B cell (primary cell): Measurements from ENCODE around the gene TTL. TPM values are rescaled to one million over a fixed set of nuclear protein-coding genes. Genes with fewer than 3 reads are reported as not detected.

ENCODE experiments used
- ATAC-seq: fragments of 200-7000 bp; cut with Tn5 transposase; one replicate; pipeline ENCODE4 v1.10.0; 2021; ENCODE audit warnings: low read depth, mild to moderate bottlenecking, moderate number of reproducible peaks, moderate library complexity
- CTCF ChIA-PET: fragments of 350-600 bp; sonication (Branson Sonifier 250); formaldehyde crosslinking; loops from one replicate; lab custom pipeline; 2021; ENCODE audit warnings: antibody characterized with exemption, inconsistent platforms; lab: Charles Lee
- POLR2A ChIA-PET: fragments of 350-600 bp; sonication (Branson Sonifier 250); formaldehyde crosslinking; loops from one replicate; lab custom pipeline; 2021; ENCODE audit warnings: antibody characterized with exemption; lab: Charles Lee
- DNase-seq: peaks from one replicate; pipeline ENCODE4 v3.0.0; 2013
- H2AFZ ChIP-seq: 2 replicates; pipeline ENCODE4 v1.6.1; 2012; ENCODE audit warnings: mild to moderate bottlenecking, low read depth, low read length; ENCODE audit not compliant: insufficient read depth, poor library complexity, severe bottlenecking
- H3K27ac ChIP-seq, 2 donors: 1 replicate in 1 of 2; 2 replicates in 1 of 2; pipeline ENCODE4 v1.5.1; 2012 to 2013; ENCODE audit warnings: low read length in 2 of 2, mild to moderate bottlenecking in 2 of 2, moderate library complexity in 1 of 2
- H3K27me3 ChIP-seq, 4 experiments: fragments of 200-600 bp in 1 of 4; sonication (generic) in 1 of 4; replicated peaks in 1 of 4; 1 replicate in 2 of 4; 2 replicates in 2 of 4; pipeline versions ENCODE4 v1.6.1 to v1.7.0; 2013 to 2016; ENCODE audit warnings: low read length in 3 of 4, mild to moderate bottlenecking in 2 of 4, mixed read lengths in 1 of 4, moderate library complexity in 1 of 4; ENCODE audit not compliant: insufficient read depth in 4 of 4, control insufficient read depth in 3 of 4; ENCODE audit errors: control extremely low read depth in 1 of 4
- H3K36me3 ChIP-seq, 2 experiments: replicated peaks in 1 of 2; 1 replicate in 1 of 2; 2 replicates in 1 of 2; pipeline versions ENCODE4 v1.6.1 to v1.7.1; 2013; ENCODE audit warnings: low read length in 1 of 2; ENCODE audit not compliant: insufficient read depth in 2 of 2, control insufficient read depth in 1 of 2; ENCODE audit errors: control extremely low read depth in 1 of 2, extremely low read depth in 1 of 2
- H3K4me1 ChIP-seq, 2 donors: fragments of 200-600 bp in 1 of 2; sonication (generic) in 1 of 2; 1 replicate in 1 of 2; 2 replicates in 1 of 2; pipeline versions ENCODE4 v1.5.1 to v1.6.1; 2013 to 2017; ENCODE audit warnings: low read length in 2 of 2; ENCODE audit not compliant: control insufficient read depth in 2 of 2, insufficient read depth in 2 of 2
- H3K4me2 ChIP-seq: replicated peaks from 2 replicates; pipeline ENCODE3; 2012; ENCODE audit warnings: mild to moderate bottlenecking, low read depth, low read length; ENCODE audit not compliant: poor library complexity, severe bottlenecking
- H3K4me3 ChIP-seq, 5 experiments: fragments of 200-600 bp in 1 of 5; sonication (generic) in 1 of 5; 1 replicate in 3 of 5; 2 replicates in 2 of 5; pipeline versions ENCODE4 v1.5.1 to v1.7.0; 2011 to 2016; ENCODE audit warnings: low read length in 4 of 5, mild to moderate bottlenecking in 4 of 5, low read depth in 2 of 5, control low read depth in 1 of 5, moderate library complexity in 1 of 5; ENCODE audit not compliant: insufficient read depth in 1 of 5; ENCODE audit errors: control extremely low read depth in 1 of 5, extremely low read depth in 1 of 5
- H3K79me2 ChIP-seq: fragments of 200-600 bp; sonication (generic); one replicate; pipeline ENCODE4 v1.6.0; 2016; ENCODE audit warnings: low read length; ENCODE audit not compliant: control insufficient read depth, insufficient read depth
- H3K9ac ChIP-seq: fragments of 200-600 bp; sonication (generic); 2 replicates; pipeline ENCODE4 v1.6.1; 2017; ENCODE audit warnings: mild to moderate bottlenecking, low read length, moderate library complexity
- H3K9me3 ChIP-seq, 3 donors: one replicate each; pipeline versions ENCODE4 v1.6.1 to v1.7.1; 2013; ENCODE audit warnings: low read length in 2 of 3; ENCODE audit not compliant: control insufficient read depth in 2 of 3, insufficient read depth in 1 of 3; ENCODE audit errors: control extremely low read depth in 1 of 3
- H4K20me1 ChIP-seq: 2 replicates; pipeline ENCODE4 v1.6.0; 2012; ENCODE audit warnings: mild to moderate bottlenecking, low read length; ENCODE audit not compliant: insufficient read depth, control insufficient read depth, poor library complexity, severe bottlenecking
- H3K27ac Mint-ChIP-seq: one replicate; pipeline ENCODE4 v1.8.0; 2021; ENCODE audit warnings: mixed read lengths
- H3K27me3 Mint-ChIP-seq: one replicate; pipeline ENCODE4 v1.8.0; 2021; ENCODE audit warnings: mixed read lengths
- H3K4me1 Mint-ChIP-seq: one replicate; pipeline ENCODE4 v1.8.0; 2021; ENCODE audit warnings: mixed read lengths
- H3K4me3 Mint-ChIP-seq: one replicate; pipeline ENCODE4 v1.8.0; 2021; ENCODE audit warnings: mixed read lengths
- H3K9me3 Mint-ChIP-seq: one replicate; pipeline ENCODE4 v1.8.0; 2022; ENCODE audit warnings: mixed read lengths; ENCODE audit not compliant: insufficient read depth
- EZH2 ChIP-seq: IDR thresholded peaks from 2 replicates; pipeline ENCODE4 v1.6.1; 2012; ENCODE audit warnings: borderline replicate concordance, low read depth, mild to moderate bottlenecking, moderate library complexity, low read length; ENCODE audit not compliant: insufficient read depth, poor library complexity, severe bottlenecking
- WGBS: methylation state at CpG from one replicate; pipeline ENCODE4 v1.1.5; 2013; ENCODE audit warnings: missing lambda C conversion rate; ENCODE audit not compliant: insufficient coverage; 5-methylcytosine and 5-hydroxymethylcytosine counted together
- intact Hi-C: fragments of 100-400 bp; cut with micrococcal nuclease; formaldehyde crosslinking; loops from one replicate; pipeline ENCODE4 v1.10.0; 2022
- polyA plus RNA-seq: library from polyadenylated mRNA; depleted of rRNA; stranded (reverse); fragments of >200 nt; gene quantifications from 2 replicates; pipeline ENCODE4 v1.2.3, GENCODE V29; 2012
- total RNA-seq, 2 donors: library from RNA; stranded (reverse); fragments of 120-200 nt in 1 of 2; gene quantifications; 1 replicate in 1 of 2; 2 replicates in 1 of 2; pipeline versions ENCODE4 v1.2.3 to v1.2.4, GENCODE V29; 2013 to 2022
- TF ChIP-seq, protein P1 (sequence below): fragments of 200-600 bp; IDR thresholded peaks from one replicate; pipeline ENCODE4 v1.8.0; 2022; ENCODE audit warnings: antibody characterized with exemption, mild to moderate bottlenecking

TTL gene
- total and polyA plus RNA-seq, 2 donors (not counting 1 experiment from before 2014, with no cell fraction given), result 9.5 to 31.4 TPM

DNA sequence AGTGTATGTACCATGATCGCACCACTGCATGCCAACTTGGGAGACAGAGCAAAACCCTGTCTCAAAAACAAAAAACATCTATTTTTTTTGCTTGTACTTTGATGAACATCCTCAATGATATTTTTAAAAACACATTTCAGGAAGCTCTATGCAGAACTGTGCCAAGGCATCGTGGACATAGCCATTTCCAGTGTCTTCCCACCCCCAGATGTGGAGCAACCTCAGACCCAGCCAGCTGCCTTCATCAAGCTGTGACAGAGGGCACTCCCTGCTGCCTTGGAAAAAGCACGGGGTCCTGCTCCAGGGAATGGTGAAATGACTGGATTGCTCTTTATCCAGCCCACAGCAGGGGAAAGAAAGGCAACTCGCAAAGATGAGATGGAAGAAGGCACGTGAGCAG, 46.6 kb downstream of the TTL start:
- Histone ChIP-seq H3K9ac (no peak overlapping the region), H4K20me1 (no peaks in the 10 kb centered on the region), H3K4me3 (no peak overlapping the region), H3K36me3 (peaks cover 1 to 26% of the 10 kb centered on the region in 2 experiments), H3K79me2 (no peaks in the 10 kb centered on the region), H3K27me3 (no peaks in the 10 kb centered on the region), H3K9me3 (no peaks in the 10 kb centered on the region), H3K4me2 (no peak overlapping the region), H3K4me1 (no peaks in the 10 kb centered on the region), H3K27ac (no peak overlapping the region), H2AFZ (no peak overlapping the region)
- DNase-seq (no peak), ATAC-seq (no peak)
- no peaks in the 10 kb centered on the region for H3K4me1 Mint-ChIP-seq
- TF ChIP-seq, protein P1, sequence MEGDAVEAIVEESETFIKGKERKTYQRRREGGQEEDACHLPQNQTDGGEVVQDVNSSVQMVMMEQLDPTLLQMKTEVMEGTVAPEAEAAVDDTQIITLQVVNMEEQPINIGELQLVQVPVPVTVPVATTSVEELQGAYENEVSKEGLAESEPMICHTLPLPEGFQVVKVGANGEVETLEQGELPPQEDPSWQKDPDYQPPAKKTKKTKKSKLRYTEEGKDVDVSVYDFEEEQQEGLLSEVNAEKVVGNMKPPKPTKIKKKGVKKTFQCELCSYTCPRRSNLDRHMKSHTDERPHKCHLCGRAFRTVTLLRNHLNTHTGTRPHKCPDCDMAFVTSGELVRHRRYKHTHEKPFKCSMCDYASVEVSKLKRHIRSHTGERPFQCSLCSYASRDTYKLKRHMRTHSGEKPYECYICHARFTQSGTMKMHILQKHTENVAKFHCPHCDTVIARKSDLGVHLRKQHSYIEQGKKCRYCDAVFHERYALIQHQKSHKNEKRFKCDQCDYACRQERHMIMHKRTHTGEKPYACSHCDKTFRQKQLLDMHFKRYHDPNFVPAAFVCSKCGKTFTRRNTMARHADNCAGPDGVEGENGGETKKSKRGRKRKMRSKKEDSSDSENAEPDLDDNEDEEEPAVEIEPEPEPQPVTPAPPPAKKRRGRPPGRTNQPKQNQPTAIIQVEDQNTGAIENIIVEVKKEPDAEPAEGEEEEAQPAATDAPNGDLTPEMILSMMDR, result no peak
- TF ChIP-seq EZH2, result no peak
- no peak overlapping the region for H3K27ac Mint-ChIP-seq
- no peak overlapping the region for H3K4me3 Mint-ChIP-seq
- ChIA-PET POLR2A (no interaction called here), CTCF (interaction anchor here (1.0 to 1.2 kb wide), 2 partner anchors 11 to 221 kb away, joined by 3 read pairs; no protein-coding TSS in a partner anchor)
- intact Hi-C loops, result no loop called here
- H3K27me3 Mint-ChIP-seq, result no peaks in the 10 kb centered on the region
- H3K9me3 Mint-ChIP-seq, result no peaks in the 10 kb centered on the region
- 100% methylated on average over 4 of the region's 5 CpGs for WGBS

DNA sequence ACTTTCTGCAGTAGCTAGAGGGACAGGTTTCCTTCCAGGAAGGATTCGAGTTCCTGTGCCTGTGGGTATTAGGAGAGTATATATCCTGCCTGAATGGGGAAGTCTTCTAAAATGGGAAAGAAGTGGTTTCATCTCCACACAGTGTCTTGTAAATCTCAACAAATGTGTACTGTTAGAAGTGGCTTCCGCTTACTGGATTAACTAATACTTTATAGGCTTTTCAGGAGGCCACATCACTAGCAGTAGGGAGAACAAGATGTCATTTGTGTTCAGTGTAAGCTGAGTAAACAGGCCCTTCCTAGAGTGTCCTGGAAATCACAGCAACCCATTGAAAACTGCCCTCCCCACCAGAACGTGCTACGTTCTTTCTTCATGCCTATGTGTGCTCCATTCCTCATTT, 47.8 kb downstream of the TTL start:
- no peak overlapping the region for H2AFZ ChIP-seq
- peaks cover 1 to 26% of the 10 kb centered on the region in 2 experiments for H3K36me3 ChIP-seq
- ATAC-seq, result no peak
- no peaks in the 10 kb centered on the region for H3K4me1 ChIP-seq
- Mint-ChIP-seq H3K27ac (no peak overlapping the region), H3K4me1 (no peaks in the 10 kb centered on the region), H3K4me3 (no peak overlapping the region), H3K9me3 (no peaks in the 10 kb centered on the region), H3K27me3 (no peaks in the 10 kb centered on the region)
- no peaks in the 10 kb centered on the region for H4K20me1 ChIP-seq
- POLR2A ChIA-PET, result no interaction called here
- intact Hi-C loops, result no loop called here
- no peak overlapping the region for H3K4me2 ChIP-seq
- no peak overlapping the region for H3K4me3 ChIP-seq
- TF ChIP-seq, protein P1, result no peak
- no peak for TF ChIP-seq EZH2
- no peak overlapping the region for H3K9ac ChIP-seq
- H3K9me3 ChIP-seq, result no peaks in the 10 kb centered on the region
- H3K27me3 ChIP-seq, result no peaks in the 10 kb centered on the region
- no CpG with 5 or more reads among the region's 4 CpGs for WGBS
- H3K79me2 ChIP-seq, result no peaks in the 10 kb centered on the region
- CTCF ChIA-PET, result no interaction called here
- H3K27ac ChIP-seq, result no peak overlapping the region
- no peak for DNase-seq
